GM12864 (cell line): Measurements from ENCODE around the gene RASSF4.
A peak's percentile ranks its signal among the peaks of the same experiment; 100 is the strongest.

Experiments used
- DNase-seq: peaks from one replicate; pipeline ENCODE4 v3.0.0-alpha.2; 2011; ENCODE audit warnings: low read depth
- H3K4me3 ChIP-seq: 2 replicates; pipeline ENCODE4 v1.5.1; 2011; ENCODE audit warnings: mild to moderate bottlenecking, low read depth, low read length, control low read depth
- CTCF ChIP-seq: IDR thresholded peaks from 2 replicates; pipeline ENCODE4 v1.5.1; 2011; ENCODE audit warnings: low read depth, mild to moderate bottlenecking, moderate library complexity, low read length, control low read depth, inconsistent platforms; ENCODE audit errors: missing control alignments

The RASSF4 gene

GRCh38 chr10:44977287-44978212 lies 17.9 kb downstream of the RASSF4 start:
- H3K4me3 ChIP-seq = peak overlapping the region; percentile 28
- no peak for TF ChIP-seq CTCF
- no peak for DNase-seq

- TF ChIP-seq CTCF = no peak
- DNase-seq = no peak
- H3K4me3 ChIP-seq = peak overlapping the region; percentile 28
Observed at GRCh38 chr10:44978213-44978569, 18.6 kb downstream of the RASSF4 start.

GRCh38 chr10:44978570-44979280 lies 19.1 kb downstream of the RASSF4 start, which contains the start of gene DEPP1:
DEPP1 (minus strand) TSS chr10:44978809; CDS start chr10:44978030, 779 bp downstream.
- no peak for TF ChIP-seq CTCF
- H3K4me3 ChIP-seq = peak within 1 kb of the TSS; percentile 28
- no peak for DNase-seq

- H3K4me3 ChIP-seq = no peak overlapping the region; the same call in 1 of the 2 replicates
- no peak for DNase-seq
- no peak for TF ChIP-seq CTCF
Observed at GRCh38 chr10:44979281-44980191, 19.9 kb downstream of the RASSF4 start.

- H3K4me3 ChIP-seq = no peak overlapping the region
- no peak for DNase-seq
- no peak for TF ChIP-seq CTCF
Observed at GRCh38 chr10:44980309-44981171, 20.9 kb downstream of the RASSF4 start.
